Endometrial microvascular endothelial cells (primary cell): ENCODE data around the gene DPH7. TPM values are rescaled to one million over a fixed set of nuclear protein-coding genes. Genes with fewer than 3 reads are reported as not detected.
"Not testable (repeated sequence)": the region's sequence is repeated elsewhere in the genome, so short reads cannot be mapped to it uniquely, and the experiment has no call there.

Experiments used
- in situ Hi-C: cut with HindIII; loops from 2 replicates; pipeline ENCODE4 v1.10.0; 2017; ENCODE audit warnings: low sequenced_read_pairs, low pct_unique_long_range_greater_than_20kb; ENCODE audit errors: inconsistent ontology term
- total RNA-seq: library from RNA; depleted of rRNA; stranded (reverse); fragments of >200 nt; gene quantifications from one replicate; pipeline ENCODE4 v1.2.3, GENCODE V29; 2015; ENCODE audit errors: inconsistent ontology term

The DPH7 gene
- 37.2 TPM for total RNA-seq

DNA sequence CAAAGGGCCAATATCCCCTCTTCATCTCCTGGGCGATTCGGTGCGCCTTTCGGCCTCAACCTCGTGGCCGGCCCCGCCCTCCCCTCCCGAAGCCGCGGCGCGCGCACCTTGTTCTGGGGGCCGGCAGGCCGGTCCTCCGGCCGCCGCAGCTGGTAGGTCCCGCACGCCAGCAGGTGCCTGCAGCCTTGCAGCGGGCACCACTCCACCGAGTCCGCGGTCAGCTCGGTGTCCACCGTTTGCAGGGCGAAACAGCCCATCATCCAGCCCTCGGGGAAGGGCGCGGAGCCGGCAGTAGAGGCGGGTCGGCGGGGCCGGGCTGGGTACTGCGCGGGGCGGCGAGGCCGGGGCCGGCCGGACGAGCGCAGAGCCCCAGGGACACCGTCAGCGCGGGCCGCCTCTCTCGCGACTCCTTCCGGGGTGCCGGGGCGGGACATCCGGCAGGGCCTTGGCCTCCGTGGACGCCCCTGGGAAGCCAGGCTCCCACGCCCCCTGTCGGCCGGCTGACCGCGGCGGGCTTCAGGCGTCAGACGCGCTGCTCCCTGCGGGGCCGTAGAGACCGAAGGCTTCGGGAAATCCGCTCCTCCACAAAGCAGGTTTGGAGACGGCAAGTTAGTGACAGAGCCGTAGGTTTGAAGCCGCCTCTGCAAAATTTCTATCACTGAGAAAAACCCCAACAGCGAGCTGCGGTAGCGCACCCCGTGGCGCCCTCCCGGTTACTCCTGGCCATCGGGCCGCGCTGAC lies at the start of gene DPH7:
Gene DPH7, minus strand, starts transcription at position 408 of the 741 bp plus-strand sequence. Its CDS starts 148 bp downstream, at position 260.
- in situ Hi-C loops = no loop called here

DNA sequence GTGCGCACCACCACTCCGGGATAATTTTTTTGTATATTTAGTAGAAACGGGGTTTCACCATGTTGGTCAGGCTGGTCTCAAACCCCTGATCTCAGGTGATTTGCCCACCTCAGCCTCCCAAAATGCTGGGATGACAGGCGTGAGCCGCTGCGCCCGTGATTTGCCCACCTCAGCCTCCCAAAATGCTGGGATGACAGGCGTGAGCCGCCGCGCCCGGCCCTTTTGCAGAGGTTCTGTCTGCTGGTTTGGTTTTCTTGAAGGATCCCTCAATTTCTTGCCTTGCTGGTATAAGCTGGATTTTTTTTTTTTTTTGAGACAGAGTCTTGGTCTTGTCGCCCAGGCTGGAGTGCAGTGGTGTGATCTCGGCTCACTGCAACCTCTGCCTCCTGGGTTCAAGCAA lies 48.7 kb upstream of the DPH7 start:
- in situ Hi-C loops = not testable (repeated sequence)

- in situ Hi-C loops = no loop called here
Measured at GRCh38 chr9:137626464-137626863, 47.7 kb upstream of the DPH7 start.

DNA sequence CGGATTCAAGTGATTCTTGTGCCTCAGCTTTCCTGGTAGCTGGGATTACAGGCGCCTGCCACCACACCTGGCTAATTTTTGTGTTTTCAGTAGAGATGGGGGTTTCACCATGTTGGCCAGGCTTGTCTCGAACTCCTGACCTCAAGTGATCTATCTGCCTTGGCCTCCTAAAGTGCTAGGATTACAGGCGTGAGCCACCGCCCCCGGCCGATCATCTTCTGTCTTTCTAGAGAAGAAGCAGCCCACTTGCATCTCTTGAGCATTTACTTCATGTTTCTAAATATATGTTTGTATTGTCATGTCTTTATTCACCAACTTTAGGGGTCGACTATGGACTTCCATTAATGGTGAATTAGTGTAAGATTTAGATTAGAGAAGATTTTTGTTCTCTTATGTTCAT lies 43.5 kb upstream of the DPH7 start:
- in situ Hi-C loops = not testable (repeated sequence)

- in situ Hi-C loops = no loop called here
Measured at GRCh38 chr9:137621131-137621757, 42.5 kb upstream of the DPH7 start.

DNA sequence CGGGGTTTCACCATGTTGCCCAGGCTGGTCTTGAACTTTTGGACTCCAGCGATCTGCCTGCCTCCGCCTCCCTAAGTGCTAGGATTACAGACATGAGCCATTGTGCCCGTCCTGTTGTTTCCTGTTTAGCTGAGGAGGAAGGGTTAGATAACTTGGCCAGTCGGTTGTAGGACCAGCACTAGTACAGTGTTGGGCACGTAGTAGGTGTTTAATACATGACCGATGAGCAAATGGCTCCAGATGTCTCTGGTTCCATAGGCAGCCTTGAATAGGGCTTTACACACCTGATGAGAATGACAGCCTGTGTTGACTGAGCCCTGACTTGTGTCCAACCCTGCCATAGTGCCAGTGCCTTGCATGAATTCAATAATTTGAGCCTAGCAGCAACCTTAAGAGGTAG lies 41.9 kb upstream of the DPH7 start:
- in situ Hi-C loops = no loop called here

GRCh38 chr9:137620048-137620405 lies 41.3 kb upstream of the DPH7 start:
- in situ Hi-C loops = no loop called here

- in situ Hi-C loops = no loop called here
Measured at GRCh38 chr9:137619240-137620047, 40.7 kb upstream of the DPH7 start.

GRCh38 chr9:137618105-137619067 lies 39.7 kb upstream of the DPH7 start, which contains the start of gene EHMT1:
EHMT1 (plus strand) TSS chr9:137619005; CDS start chr9:137619029, 24 bp downstream.
- in situ Hi-C loops = no loop called here

- in situ Hi-C loops = no loop called here
Measured at GRCh38 chr9:137615387-137615871, 36.7 kb upstream of the DPH7 start.

DNA sequence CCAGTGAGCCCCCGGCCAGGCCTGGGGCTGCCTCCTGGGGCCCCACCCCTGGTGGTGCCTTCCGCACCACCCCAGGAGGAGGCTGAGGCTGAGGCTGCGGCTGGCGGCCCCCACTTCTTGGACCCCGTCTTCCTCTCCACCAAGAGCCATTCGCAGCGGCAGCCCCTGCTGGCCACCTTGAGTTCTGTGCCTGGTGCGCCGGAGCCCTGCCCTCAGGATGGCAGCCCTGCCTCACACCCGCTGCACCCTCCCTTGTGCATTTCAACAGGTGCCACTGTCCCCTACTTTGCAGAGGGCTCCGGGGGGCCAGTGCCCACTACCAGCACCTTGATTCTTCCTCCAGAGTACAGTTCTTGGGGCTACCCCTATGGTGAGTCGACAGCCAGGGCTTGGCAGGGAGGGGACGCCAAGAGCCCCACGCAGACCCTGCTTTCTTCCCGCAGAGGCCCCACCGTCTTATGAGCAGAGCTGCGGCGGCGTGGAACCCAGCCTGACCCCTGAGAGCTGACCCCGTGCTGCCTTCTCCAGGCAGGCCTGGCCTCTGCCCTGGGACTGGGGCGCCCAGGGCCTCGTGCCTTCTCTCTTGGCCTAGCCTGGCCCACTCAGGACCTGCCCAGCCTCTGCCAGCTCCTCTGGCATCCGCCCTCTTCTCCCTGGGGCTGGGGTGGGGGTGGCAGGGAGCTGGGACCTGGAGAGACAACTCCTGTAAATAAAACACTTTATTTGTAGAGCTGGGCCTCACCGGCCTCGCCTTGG lies 36.1 kb upstream of the DPH7 start:
- in situ Hi-C loops = no loop called here

GRCh38 chr9:137613738-137614523 lies 35.2 kb upstream of the DPH7 start:
- in situ Hi-C loops = no loop called here

DNA sequence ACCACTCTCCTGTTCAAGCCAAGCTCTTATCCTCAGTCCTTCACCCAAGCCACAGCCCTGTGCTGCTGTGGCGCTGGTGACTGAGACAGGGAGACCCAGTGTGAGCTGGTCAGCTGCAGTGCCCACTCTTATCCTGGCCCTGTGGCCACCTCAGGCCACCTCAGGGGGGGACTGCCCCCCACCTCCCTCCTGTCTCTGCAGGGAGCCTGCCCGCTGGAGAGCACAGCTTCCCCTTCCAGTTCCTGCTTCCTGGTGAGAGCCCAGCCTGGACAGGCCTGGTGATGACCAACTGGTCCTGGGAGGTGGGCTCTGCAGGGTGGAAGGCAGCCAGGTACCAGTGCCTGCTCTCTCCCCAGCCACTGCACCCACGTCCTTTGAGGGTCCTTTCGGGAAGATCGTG lies 34.5 kb upstream of the DPH7 start:
- in situ Hi-C loops = no loop called here

DNA sequence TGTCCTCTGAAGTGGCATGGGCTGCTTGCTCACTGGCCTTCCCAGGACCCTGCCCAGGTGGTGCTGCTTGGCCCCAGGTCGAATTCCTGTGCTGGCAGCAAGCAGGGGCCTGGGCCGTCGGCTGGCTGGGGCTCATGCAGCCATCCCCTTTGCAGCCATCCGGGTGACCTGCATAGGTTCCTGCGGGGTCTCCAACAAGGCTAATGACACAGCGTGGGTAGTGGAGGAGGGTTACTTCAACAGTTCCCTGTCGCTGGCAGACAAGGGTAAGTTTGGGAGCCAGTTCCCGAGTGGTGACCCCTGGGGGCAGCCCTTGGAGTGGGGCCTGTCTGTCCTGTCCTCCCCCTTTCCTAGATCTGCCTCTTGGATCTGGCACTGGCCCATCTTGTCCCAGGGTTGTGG lies 34.0 kb upstream of the DPH7 start:
- in situ Hi-C loops = no loop called here

DNA sequence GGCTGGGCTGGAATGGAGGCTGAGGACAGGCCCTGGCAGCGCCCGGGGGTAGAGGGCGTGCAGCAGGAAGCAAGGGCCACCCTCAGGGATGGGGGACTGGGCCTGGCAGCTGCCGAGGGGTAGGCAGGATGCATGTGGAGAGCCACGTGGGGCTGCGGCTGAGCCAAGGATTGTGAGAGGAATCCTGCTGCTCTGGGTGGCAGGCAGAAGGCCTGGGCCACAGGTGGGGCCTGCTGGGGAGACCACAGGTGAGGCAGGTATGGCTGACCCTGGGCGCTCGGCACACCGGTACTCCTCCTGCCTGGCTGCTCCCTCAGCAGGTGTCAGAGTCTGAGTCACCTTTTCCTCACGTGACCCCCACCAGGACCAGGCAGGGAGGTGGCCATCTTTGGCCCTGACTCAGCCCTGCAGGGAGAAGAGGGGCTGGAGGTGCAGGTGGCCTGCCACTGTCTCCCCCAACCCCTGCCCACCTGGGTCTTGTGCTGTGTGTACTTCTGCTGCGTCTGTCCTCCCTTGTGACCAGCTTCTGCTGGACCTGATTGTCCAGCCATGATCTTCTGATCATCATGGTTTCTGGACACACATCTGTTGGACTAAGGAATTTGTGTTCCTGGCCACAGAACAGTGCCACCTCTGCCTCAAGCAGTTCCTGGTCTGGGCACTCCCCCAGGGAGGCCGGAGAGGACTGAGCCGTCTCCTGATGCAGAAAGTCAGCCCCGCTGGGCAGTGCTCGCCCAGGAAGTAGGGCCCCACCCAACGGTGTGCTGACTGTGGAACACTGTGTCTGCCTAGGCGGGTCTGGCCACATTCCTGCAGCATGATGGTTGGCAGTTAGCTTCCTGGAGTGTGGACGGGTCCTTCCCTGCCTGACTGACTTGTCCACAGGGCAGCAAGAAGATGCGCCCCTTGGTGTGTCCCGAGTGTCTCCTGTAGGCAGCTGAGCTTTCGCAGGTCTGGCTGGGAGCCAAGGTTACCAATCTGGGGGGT lies 33.2 kb upstream of the DPH7 start:
- in situ Hi-C loops = no loop called here

- in situ Hi-C loops = no loop called here
Measured at GRCh38 chr9:137610944-137611343, 32.2 kb upstream of the DPH7 start.
